ENCODE measurements around the gene TREM1. TPM values are rescaled to one million over a fixed set of nuclear protein-coding genes. Genes with fewer than 3 reads are reported as not detected.
A peak's percentile ranks its signal among the peaks of the same experiment; 100 is the strongest.

TREM1 gene
- total RNA-seq, 1 donor from 2014 or later: 0.98 TPM

DNA sequence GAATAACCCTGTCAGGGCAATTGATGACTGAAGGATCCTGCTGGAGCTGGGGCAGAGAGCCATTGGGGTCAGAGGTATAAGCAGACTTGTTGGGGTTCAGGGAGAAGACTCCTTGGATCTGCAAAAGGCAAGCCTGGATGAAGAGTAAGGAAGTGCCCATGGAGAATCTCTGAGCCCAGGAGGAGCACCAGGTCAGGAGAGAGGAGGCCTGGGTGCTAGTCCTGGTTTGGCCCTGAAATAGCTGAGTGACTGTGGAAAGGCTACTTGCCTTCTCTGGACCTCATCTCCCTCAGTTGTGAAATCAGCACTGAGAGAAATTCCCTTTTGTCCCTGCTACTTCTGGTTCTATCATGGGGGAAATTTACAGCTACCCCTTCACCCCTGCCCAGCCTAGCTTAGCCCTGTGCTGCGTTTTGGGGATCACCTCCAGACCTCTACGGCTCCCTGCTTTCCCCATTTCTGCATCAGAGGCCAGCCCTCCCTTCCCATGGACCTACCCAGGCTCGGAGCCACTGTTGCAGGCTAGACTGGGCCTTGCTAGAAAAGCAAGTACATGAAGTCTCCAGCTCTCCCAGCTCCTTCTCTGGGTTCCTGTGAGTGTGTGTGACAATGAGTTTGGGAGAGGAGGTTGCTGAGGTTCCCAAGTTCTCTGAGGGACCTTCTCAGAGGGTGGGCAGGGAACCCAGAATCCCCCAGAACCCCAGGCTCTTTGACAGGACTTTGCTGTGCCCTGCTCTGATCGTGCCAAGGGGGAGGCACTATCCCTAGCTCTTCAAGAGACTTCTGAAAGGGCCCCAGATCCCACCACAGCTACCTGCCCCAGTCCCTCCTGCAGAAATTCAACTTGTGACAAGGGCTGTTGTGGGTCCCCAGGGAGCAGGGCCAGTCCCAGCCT is 46.6 kb upstream of the TREM1 start:
- Histone ChIP-seq H3K36me3 (no peaks in the 10 kb centered on the region), H3K9me3 (no peaks in the 10 kb centered on the region), H3K4me1 (no peaks in the 10 kb centered on the region), H3K27me3 (no peaks in the 10 kb centered on the region), H3K4me3 (no peak overlapping the region), H3K27ac (no peak overlapping the region)
- TF ChIP-seq POLR2A (IDR thresholded peaks at IDR 0.05) (no peak), POLR2AphosphoS5 (IDR thresholded peaks at IDR 0.05; ENCODE audit: insufficient read depth in 1 of 2, low read depth in 1 of 2) (no peak), CTCF (IDR thresholded peaks at IDR 0.05) (no peak)
- intact Hi-C loops (cut with DNase I): no loop called here
- DNase-seq (ENCODE audit: extremely low spot score in 2 of 2): peak in 1 of 2 donors; percentile 62

DNA sequence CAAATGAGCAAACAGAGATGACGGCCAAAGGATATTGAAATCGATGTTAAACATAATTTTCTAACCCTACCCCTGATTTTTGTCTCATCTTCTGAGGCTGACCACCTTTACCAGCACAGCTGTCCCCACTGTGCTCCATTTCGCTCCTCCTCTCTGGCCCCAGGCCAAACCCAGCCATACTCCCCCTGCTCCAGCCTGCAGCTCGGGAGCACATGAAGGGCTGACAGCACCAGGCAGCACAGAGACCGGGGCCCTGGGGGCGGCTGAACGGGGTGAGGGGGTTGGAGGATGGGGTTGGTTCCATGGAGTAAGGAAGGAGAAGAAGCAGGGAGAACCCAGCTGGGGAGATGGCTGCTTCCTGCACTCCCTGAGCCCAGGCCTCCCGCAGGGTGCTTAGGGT is 45.8 kb upstream of the TREM1 start:
- peak in 1 of 2 donors; percentile 72 for DNase-seq (ENCODE audit: extremely low spot score in 2 of 2)
- no peaks in the 10 kb centered on the region for H3K4me1 ChIP-seq
- TF ChIP-seq CTCF (IDR thresholded peaks at IDR 0.05) (no peak), POLR2A (IDR thresholded peaks at IDR 0.05) (no peak), POLR2AphosphoS5 (IDR thresholded peaks at IDR 0.05; ENCODE audit: insufficient read depth in 1 of 2, low read depth in 1 of 2) (no peak)
- H3K4me3 ChIP-seq: no peak overlapping the region
- intact Hi-C loops (cut with DNase I): no loop called here
- no peaks in the 10 kb centered on the region for H3K36me3 ChIP-seq
- no peak overlapping the region for H3K27ac ChIP-seq
- H3K9me3 ChIP-seq: no peaks in the 10 kb centered on the region
- H3K27me3 ChIP-seq: no peaks in the 10 kb centered on the region

DNA sequence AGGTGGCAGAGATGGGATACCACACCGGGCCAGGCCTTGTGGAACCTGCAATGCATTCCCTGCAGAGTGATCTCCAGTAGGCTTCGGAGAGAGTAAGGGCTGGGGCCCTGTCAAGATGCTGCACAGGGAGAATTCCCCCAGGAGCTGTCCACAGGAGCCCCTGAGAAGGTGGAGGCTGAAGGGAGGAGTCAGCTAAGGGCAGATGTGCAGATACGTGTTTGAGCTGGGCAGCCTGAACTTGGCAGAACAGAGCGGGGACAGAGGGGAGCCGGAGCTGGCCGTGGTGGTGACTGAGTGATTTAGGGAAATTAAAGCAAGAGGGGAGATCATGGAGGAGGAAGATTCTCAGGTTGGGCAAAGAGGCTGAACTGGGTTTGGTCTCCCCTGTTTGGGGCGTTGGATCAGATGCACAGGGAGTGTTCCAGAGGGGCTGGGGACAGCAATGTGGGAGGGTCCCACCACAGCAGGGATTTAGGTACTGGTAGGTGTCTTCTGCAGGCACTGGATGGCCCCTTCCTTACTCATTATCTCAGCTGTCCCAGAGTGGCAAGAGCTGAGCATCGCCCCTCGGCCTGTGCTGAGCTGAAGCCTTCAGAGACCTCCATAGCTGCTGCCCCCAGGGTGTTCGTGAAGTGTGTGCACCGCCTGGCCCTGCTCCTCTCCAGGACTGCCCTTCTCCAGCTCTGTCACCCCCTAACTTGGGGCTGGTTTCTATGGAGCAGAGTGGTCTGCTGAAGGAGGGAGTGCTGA is 45.1 kb upstream of the TREM1 start:
- no peaks in the 10 kb centered on the region for H3K36me3 ChIP-seq
- H3K4me1 ChIP-seq: no peaks in the 10 kb centered on the region
- H3K27me3 ChIP-seq: no peaks in the 10 kb centered on the region
- TF ChIP-seq POLR2AphosphoS5 (IDR thresholded peaks at IDR 0.05; ENCODE audit: insufficient read depth in 1 of 2, low read depth in 1 of 2) (no peak), CTCF (IDR thresholded peaks at IDR 0.05) (no peak), POLR2A (IDR thresholded peaks at IDR 0.05) (no peak)
- H3K27ac ChIP-seq: no peak overlapping the region
- no peaks in the 10 kb centered on the region for H3K9me3 ChIP-seq
- intact Hi-C loops (cut with DNase I): no loop called here
- DNase-seq (ENCODE audit: extremely low spot score in 2 of 2): peak in 1 of 2 donors; percentile 56
- H3K4me3 ChIP-seq: no peak overlapping the region

- no peaks in the 10 kb centered on the region for H3K9me3 ChIP-seq
- no peak overlapping the region for H3K27ac ChIP-seq
- no peaks in the 10 kb centered on the region for H3K27me3 ChIP-seq
- H3K4me1 ChIP-seq: no peaks in the 10 kb centered on the region
- no peaks in the 10 kb centered on the region for H3K36me3 ChIP-seq
- DNase-seq (ENCODE audit: extremely low spot score in 2 of 2): no peak
- H3K4me3 ChIP-seq: no peak overlapping the region
- TF ChIP-seq CTCF (IDR thresholded peaks at IDR 0.05): no peak
- TF ChIP-seq POLR2A (IDR thresholded peaks at IDR 0.05): no peak
- TF ChIP-seq POLR2AphosphoS5 (IDR thresholded peaks at IDR 0.05; ENCODE audit: insufficient read depth in 1 of 2, low read depth in 1 of 2): no peak
- intact Hi-C loops (cut with DNase I): no loop called here
Measured at GRCh38 chr6:41327177-41327576, 40.7 kb upstream of the TREM1 start.

Measured in vagina (tissue), 2 donors.